ENCODE measurements around the gene IKZF1.

GRCh38 chr7:50348469-50349162, 44.1 kb downstream of the IKZF1 start:
- TF ChIP-seq CTCF (conservative IDR thresholded peaks at IDR 0.05; ENCODE audit: low read length): no peak
- TF ChIP-seq EZH2phosphoT487 (IDR thresholded peaks at IDR 0.05; ENCODE audit: borderline replicate concordance): no peak

Data from Loucy (cell line).